Measurements from ENCODE around the gene NOTCH1. TPM values are rescaled to one million over a fixed set of nuclear protein-coding genes. Genes with fewer than 3 reads are reported as not detected.
A peak's percentile ranks its signal among the peaks of the same experiment; 100 is the strongest.

The NOTCH1 gene
- total RNA-seq, 1 donor from 2014 or later, result 284 TPM

GRCh38 chr9:136487672-136488071, 58.2 kb downstream of the NOTCH1 start:
- no peak for DNase-seq (ENCODE audit: extremely low read depth, low read depth, low spot score)

- DNase-seq (ENCODE audit: extremely low read depth, low read depth, low spot score), result no peak
Observed at GRCh38 chr9:136486823-136487620, 58.8 kb downstream of the NOTCH1 start.

GRCh38 chr9:136486131-136486530, 59.7 kb downstream of the NOTCH1 start:
- DNase-seq (ENCODE audit: extremely low read depth, low read depth, low spot score), result no peak

GRCh38 chr9:136485049-136486045, 60.5 kb downstream of the NOTCH1 start:
- DNase-seq (ENCODE audit: extremely low read depth, low read depth, low spot score), result peak; percentile 45

GRCh38 chr9:136484153-136485048, 61.4 kb downstream of the NOTCH1 start:
- DNase-seq (ENCODE audit: extremely low read depth, low read depth, low spot score), result no peak

- DNase-seq (ENCODE audit: extremely low read depth, low read depth, low spot score), result peak; percentile 23
Observed at GRCh38 chr9:136483589-136484152, 62.2 kb downstream of the NOTCH1 start.

GRCh38 chr9:136482793-136483588, 62.9 kb downstream of the NOTCH1 start, which contains the start of gene SEC16A:
Gene SEC16A (minus strand): TSS chr9:136483040. CDS start chr9:136477615, 5,425 bp downstream.
- peak; percentile 78 for DNase-seq (ENCODE audit: extremely low read depth, low read depth, low spot score)

GRCh38 chr9:136482046-136482792, 63.6 kb downstream of the NOTCH1 start:
- no peak for DNase-seq (ENCODE audit: extremely low read depth, low read depth, low spot score)

GRCh38 chr9:136481558-136481957, 64.3 kb downstream of the NOTCH1 start:
- DNase-seq (ENCODE audit: extremely low read depth, low read depth, low spot score), result no peak

- DNase-seq (ENCODE audit: extremely low read depth, low read depth, low spot score), result no peak
Observed at GRCh38 chr9:136476369-136477150, 69.3 kb downstream of the NOTCH1 start.

GRCh38 chr9:136474974-136475865, 70.6 kb downstream of the NOTCH1 start:
- DNase-seq (ENCODE audit: extremely low read depth, low read depth, low spot score), result no peak

GRCh38 chr9:136474021-136474640, 71.7 kb downstream of the NOTCH1 start:
- no peak for DNase-seq (ENCODE audit: extremely low read depth, low read depth, low spot score)

GRCh38 chr9:136473354-136473721, 72.5 kb downstream of the NOTCH1 start:
- no peak for DNase-seq (ENCODE audit: extremely low read depth, low read depth, low spot score)

- DNase-seq (ENCODE audit: extremely low read depth, low read depth, low spot score), result no peak
Observed at GRCh38 chr9:136472640-136473353, 73.1 kb downstream of the NOTCH1 start.

GRCh38 chr9:136471802-136472487, 73.9 kb downstream of the NOTCH1 start:
- no peak for DNase-seq (ENCODE audit: extremely low read depth, low read depth, low spot score)
